ENCODE results near the gene GPC5.

DNA sequence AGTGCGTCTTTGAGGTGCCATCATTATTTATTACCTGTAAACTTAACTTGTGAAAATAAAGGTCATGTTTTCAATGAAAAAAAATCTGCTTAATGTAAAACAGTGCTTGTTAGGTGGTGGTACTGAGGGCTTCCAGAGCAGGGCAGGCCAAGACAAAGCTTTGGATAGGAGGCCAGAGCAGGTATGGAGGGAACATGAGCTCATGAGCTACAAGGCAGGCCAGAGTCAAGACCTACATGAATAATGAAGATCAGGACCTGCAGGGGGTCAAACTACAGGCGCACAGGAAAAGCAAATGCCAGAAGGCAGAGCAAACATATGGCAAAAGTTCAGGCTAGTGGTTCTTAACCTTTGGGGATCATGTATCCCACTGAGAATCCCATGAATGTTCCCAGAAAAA lies 343.5 kb downstream of the GPC5 start:
- TF ChIP-seq, protein P1, sequence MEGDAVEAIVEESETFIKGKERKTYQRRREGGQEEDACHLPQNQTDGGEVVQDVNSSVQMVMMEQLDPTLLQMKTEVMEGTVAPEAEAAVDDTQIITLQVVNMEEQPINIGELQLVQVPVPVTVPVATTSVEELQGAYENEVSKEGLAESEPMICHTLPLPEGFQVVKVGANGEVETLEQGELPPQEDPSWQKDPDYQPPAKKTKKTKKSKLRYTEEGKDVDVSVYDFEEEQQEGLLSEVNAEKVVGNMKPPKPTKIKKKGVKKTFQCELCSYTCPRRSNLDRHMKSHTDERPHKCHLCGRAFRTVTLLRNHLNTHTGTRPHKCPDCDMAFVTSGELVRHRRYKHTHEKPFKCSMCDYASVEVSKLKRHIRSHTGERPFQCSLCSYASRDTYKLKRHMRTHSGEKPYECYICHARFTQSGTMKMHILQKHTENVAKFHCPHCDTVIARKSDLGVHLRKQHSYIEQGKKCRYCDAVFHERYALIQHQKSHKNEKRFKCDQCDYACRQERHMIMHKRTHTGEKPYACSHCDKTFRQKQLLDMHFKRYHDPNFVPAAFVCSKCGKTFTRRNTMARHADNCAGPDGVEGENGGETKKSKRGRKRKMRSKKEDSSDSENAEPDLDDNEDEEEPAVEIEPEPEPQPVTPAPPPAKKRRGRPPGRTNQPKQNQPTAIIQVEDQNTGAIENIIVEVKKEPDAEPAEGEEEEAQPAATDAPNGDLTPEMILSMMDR (IDR thresholded peaks at IDR 0.05) = no peak
- no peak for TF ChIP-seq POLR2A (IDR thresholded peaks at IDR 0.05)
